ENCODE results near the gene EIF4EBP2.
A peak's percentile ranks its signal among the peaks of the same experiment; 100 is the strongest.

The EIF4EBP2 gene

GRCh38 chr10:70461397-70462348, 57.7 kb downstream of the EIF4EBP2 start:
- peak; percentile 44 for DNase-seq (ENCODE audit: low spot score)

GRCh38 chr10:70462349-70462984, 58.5 kb downstream of the EIF4EBP2 start:
- no peak for DNase-seq (ENCODE audit: low spot score)

- no peak for DNase-seq (ENCODE audit: low spot score)
These were observed 61.3 kb downstream of the EIF4EBP2 start for GRCh38 chr10:70465278-70465677.

- DNase-seq (ENCODE audit: low spot score), result no peak
These were observed 61.9 kb downstream of the EIF4EBP2 start for GRCh38 chr10:70465832-70466231.

- DNase-seq (ENCODE audit: low spot score), result no peak
These were observed 63.0 kb downstream of the EIF4EBP2 start for GRCh38 chr10:70466951-70467350.

- DNase-seq (ENCODE audit: low spot score), result no peak
These were observed 69.0 kb downstream of the EIF4EBP2 start for GRCh38 chr10:70472799-70473454.

- no peak for DNase-seq (ENCODE audit: low spot score)
These were observed 70.8 kb downstream of the EIF4EBP2 start for GRCh38 chr10:70474780-70475179.

GRCh38 chr10:70475661-70476060, 71.7 kb downstream of the EIF4EBP2 start:
- no peak for DNase-seq (ENCODE audit: low spot score)

GRCh38 chr10:70476249-70477035, 72.5 kb downstream of the EIF4EBP2 start:
- no peak for DNase-seq (ENCODE audit: low spot score)

- peak; percentile 80 for DNase-seq (ENCODE audit: low spot score)
These were observed 73.8 kb downstream of the EIF4EBP2 start for GRCh38 chr10:70477661-70478162.

All from CD4-positive, alpha-beta T cell treated with Interleukin-6 at 100 ng/mL for 8 hours (primary cell).